Stimulated activated CD8-positive, alpha-beta memory T cell treated with anti-CD3 and anti-CD28 coated beads, Interleukin-15, amount 100 ng/mL, for 1 hour (primary cell): ENCODE data around the gene DIMT1.

Experiments
- DNase-seq: peaks from one replicate; pipeline ENCODE4 v3.0.0-alpha.2; 2020; ENCODE audit warnings: low read depth

Gene DIMT1

GRCh38 chr5:62369039-62369438 lies 34.7 kb downstream of the DIMT1 start:
- DNase-seq, result no peak

GRCh38 chr5:62362701-62363100 lies 41.0 kb downstream of the DIMT1 start:
- no peak for DNase-seq

- DNase-seq, result no peak
These were observed 49.5 kb downstream of the DIMT1 start for GRCh38 chr5:62354028-62354874.

DNA sequence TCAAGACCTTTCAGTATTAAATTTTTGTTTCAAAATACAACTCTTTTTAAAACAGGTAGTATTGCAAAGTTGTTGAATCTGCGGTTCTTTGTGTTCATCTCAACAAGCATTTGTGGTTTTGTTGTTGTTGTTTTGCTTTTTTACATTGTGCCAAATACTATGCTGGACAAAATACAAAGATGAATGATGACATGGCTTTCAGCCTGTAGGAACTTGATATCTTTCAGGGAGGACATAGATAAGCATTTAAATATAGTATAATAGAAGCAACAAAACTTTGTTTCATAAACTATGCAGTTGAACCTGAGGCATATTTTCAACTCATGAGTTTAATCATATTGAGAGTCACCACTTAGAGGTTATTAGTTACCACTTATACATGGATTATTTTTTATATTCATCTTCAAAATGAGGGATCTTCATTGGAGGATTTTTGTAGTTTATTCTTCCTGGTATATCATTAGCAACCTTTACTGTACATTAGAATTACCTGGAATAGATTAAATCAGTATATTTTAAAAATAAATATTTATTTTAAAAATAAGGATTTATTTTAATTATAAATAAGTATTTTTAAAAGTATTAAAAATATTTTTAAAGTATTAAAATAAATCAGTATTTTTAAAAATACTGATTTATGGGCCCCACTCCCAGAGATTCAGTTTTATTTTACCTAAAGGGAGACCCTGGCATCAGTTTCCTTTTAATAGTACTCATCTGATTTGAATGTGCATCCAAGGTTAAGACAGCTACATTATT lies 54.8 kb downstream of the DIMT1 start:
- DNase-seq, result no peak

- no peak for DNase-seq
These were observed 55.8 kb downstream of the DIMT1 start for GRCh38 chr5:62347928-62348327.

DNA sequence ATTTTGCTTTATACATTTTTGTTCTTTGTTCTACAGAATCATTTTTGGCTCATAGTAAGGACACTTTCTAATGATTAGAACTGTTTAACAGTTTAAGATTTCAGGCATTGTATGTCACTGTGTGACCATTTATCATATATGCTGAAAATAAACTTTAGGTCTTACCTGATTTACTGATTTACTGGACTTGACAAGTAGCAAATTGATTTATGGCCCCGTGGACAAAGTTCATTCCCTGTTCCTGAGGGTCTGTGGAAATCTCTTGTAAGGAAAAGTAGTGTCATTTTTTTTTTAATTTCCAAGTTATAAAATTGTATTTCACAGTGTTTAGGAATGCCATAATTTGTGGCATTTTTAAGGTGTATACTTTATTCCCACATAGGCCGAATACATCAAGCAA lies 57.0 kb downstream of the DIMT1 start:
- DNase-seq, result no peak

DNA sequence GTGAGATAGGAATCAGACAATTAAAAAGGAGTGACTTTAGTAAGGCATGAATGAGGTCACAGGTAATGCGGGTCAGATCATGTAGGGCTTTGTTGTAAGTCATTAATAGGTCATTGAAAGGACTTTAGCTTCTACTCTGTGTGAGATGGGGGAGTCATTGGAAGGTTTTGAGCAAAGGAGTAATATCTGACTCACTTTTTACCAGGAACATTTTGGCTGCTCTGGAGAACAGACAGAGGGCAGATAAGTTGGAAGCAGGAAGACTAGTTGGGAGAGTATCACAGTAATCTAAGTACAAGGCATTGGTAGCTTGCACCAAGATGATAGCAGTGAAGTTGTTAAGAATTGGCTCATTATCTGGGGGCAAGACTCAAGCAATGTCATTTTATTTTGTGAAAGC lies 60.3 kb downstream of the DIMT1 start:
- no peak for DNase-seq

GRCh38 chr5:62342476-62342837 lies 61.2 kb downstream of the DIMT1 start:
- DNase-seq, result no peak

- no peak for DNase-seq
These were observed 61.8 kb downstream of the DIMT1 start for GRCh38 chr5:62341783-62342475.

DNA sequence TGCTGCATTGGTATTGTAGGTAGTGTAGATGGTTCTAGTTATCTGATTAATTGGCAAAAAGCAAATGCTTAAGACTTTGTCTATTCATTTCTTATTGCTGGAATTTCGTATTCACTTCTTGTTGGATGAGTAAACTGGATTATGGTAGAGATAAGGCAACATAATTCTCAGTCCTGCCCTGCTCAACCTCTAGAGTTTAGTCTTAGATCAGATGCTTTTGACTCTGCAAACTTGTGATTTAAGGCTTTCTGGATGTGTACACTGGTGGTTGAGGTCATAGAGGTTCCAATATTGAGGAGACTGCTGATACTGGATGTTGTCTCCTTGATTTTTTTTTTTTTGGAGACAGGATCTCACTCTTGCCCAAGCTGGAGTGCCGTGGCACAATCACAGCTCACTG lies 62.7 kb downstream of the DIMT1 start:
- no peak for DNase-seq

DNA sequence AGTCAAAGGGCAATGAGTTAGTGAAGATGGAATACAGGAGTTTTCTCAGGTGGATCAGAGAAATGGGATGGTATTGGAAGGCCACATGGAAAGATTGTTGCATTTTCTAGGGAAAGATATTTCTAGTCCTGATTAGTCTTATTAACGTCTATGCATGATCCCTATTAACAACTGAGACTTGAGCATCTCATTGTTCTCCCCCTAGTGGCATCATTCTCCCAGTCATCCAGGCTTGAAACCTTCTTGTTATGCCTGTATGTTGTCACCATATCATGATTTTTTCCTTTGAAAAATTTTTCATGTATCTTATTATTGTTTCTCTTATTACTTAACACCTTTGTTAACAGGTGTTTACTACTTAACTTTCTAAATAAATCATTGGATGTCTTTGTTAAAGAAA lies 63.3 kb downstream of the DIMT1 start:
- no peak for DNase-seq
